GM12801 (cell line): ENCODE measurements around the gene RAB21.

Source experiments
- CTCF ChIP-seq: IDR thresholded peaks from one replicate; pipeline ENCODE4 v1.5.1; 2011; ENCODE audit warnings: control low read depth; ENCODE audit not compliant: insufficient read length; ENCODE audit errors: extremely low read depth

The RAB21 gene

GRCh38 chr12:71787580-71787979, 32.9 kb downstream of the RAB21 start:
- TF ChIP-seq CTCF: no peak

GRCh38 chr12:71790331-71790730, 35.7 kb downstream of the RAB21 start:
- TF ChIP-seq CTCF: no peak

GRCh38 chr12:71791473-71792150, 36.9 kb downstream of the RAB21 start:
- TF ChIP-seq CTCF: no peak

- no peak for TF ChIP-seq CTCF
Observed at GRCh38 chr12:71792599-71792998, 37.9 kb downstream of the RAB21 start.

- no peak for TF ChIP-seq CTCF
Observed at GRCh38 chr12:71795901-71796300, 41.2 kb downstream of the RAB21 start.

- no peak for TF ChIP-seq CTCF
Observed at GRCh38 chr12:71797531-71797930, 42.9 kb downstream of the RAB21 start.

GRCh38 chr12:71799106-71799505, 44.4 kb downstream of the RAB21 start:
- no peak for TF ChIP-seq CTCF
